Memory B cell (primary cell): Measurements from ENCODE around the gene GSTK1.
"Not testable (repeated sequence)": the region's sequence is repeated elsewhere in the genome, so short reads cannot be mapped to it uniquely, and the experiment has no call there.

Source experiments
- ATAC-seq: fragments of 150-1000 bp; cut with Tn5 transposase; 2 replicates; pipeline ENCODE4 v1.10.0; 2021; ENCODE audit warnings: low read depth, mild to moderate bottlenecking, moderate library complexity
- DNase-seq, 2 donors: peaks; one replicate each; pipeline ENCODE4 v3.0.0; 2022; ENCODE audit warnings: low spot score in 2 of 2
- H3K27ac Mint-ChIP-seq: one replicate; pipeline ENCODE4 v1.8.0; 2022; ENCODE audit warnings: mild to moderate bottlenecking, moderate library complexity, mixed read lengths
- H3K27me3 Mint-ChIP-seq: one replicate; pipeline ENCODE4 v1.8.0; 2022; ENCODE audit warnings: mixed read lengths
- H3K36me3 Mint-ChIP-seq: one replicate; pipeline ENCODE4 v1.8.0; 2022; ENCODE audit warnings: mild to moderate bottlenecking, mixed read lengths
- H3K4me1 Mint-ChIP-seq: one replicate; pipeline ENCODE4 v1.8.0; 2022; ENCODE audit warnings: mixed read lengths
- H3K4me3 Mint-ChIP-seq: one replicate; pipeline ENCODE4 v1.8.0; 2022; ENCODE audit warnings: mild to moderate bottlenecking, moderate library complexity, mixed read lengths
- H3K9me3 Mint-ChIP-seq: one replicate; pipeline ENCODE4 v1.8.0; 2022; ENCODE audit warnings: mixed read lengths

Gene GSTK1

DNA sequence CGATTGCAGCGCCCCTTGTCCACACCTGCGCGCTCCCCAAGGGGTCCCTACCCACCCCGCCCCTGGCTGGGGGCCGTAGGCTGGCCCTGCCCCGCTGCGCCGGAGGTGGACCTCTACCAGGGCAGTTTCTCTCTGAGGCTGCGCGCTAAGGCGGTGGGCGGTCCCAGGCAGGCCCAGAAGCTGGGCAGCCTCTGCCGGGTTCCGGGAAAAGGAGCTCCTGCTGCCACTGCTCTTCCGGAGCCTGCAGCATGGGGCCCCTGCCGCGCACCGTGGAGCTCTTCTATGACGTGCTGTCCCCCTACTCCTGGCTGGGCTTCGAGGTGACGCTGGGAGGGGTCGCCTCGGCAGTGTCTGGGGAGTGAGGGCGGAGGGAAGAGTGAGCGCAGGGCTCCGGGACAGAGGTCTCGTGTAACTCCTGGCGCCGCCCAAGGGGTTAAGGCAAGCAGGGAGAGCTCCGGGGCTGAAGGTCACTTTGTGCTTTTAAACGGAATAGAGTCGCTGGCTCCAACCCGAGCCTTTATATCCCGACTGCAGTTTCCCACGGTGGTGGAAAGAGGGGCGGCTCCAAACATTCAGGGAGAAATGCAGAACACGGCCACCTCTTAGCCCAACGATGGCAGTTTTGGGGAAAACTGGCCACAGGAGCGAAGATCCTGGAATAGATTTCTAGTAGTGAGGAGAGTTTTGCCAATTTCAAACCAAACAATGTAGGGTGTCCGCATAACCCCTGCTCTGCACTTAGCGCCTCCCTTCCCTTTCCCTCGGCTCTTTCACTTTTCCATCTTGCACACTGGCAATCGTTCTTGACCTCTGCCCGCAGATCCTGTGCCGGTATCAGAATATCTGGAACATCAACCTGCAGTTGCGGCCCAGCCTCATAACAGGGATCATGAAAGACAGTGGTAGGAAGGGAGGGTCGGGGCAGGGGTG lies at the start of gene GSTK1:
TSS of gene GSTK1 (plus strand) at position 176 of the 930 bp plus-strand sequence. CDS start at position 249, 73 bp downstream.
- Mint-ChIP-seq H3K4me3 (peak within 1 kb of the TSS; percentile 95), H3K36me3 (peaks cover 12% of the 10 kb centered on the region), H3K4me1 (peaks cover 23% of the 10 kb centered on the region), H3K27ac (peak within 1 kb of the TSS; percentile 82), H3K9me3 (no peaks in the 10 kb centered on the region), H3K27me3 (no peaks in the 10 kb centered on the region)
- peak; percentile 79 for ATAC-seq
- peak; percentile 36 to 51 for DNase-seq

DNA sequence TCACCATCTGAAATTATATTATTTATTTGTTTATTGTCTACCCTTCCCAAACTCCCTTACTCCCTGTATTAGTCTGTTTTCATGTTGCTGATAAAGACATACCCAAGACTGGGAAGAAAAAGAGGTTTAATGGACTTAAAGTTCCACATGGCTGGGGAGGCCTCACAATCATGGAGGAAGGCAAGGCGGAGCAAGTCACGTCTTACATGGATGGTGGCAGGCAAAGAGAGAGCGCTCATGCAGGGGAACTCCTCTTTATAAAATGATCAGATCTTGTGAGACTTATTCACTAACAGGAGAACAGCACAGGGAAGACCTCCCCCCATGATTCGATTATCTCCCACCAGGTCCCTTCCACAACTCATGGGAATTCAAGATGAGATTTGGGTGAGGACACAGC lies 49.8 kb upstream of the GSTK1 start:
- not testable (repeated sequence) for ATAC-seq, DNase-seq

DNA sequence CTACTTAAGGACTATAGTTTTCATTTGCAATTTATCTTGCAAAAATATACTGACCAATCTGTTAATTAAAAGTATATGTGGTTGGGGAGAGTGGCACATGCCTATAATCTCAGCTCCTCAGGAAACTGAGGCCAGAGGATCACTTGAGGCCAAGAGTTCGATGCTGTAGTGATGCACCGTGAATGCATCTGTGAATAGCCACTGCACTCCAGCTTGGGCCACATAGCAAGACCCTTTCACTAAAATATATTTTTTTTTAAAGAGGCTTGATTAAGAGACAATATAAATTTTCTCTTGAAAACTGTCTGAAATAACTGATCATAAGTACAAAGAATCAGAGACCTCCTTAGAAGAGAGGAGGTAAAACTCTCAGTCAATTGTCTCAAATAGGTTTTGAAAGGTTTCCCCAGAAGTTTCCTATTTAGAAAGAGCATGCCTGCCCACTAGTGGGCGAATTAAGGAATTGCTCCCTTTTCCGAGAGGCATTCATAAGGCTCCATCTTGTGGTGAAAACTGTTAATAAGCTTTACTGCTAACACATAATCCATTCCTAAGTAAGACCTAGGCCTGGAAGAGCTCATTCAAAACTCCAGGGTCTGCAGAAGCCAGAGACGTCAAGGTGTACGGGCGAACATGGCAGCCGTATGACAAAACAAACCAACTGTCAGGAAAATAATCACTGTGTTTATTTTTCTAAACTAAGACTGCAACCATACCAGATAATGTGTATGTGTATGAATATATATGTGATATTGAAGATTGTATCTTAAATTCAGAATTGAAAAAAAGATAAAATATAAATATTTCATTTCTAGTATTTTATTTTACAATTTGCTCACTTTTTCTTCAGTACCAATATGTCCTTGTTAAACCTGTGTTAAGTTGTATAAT lies 48.2 kb upstream of the GSTK1 start:
- Mint-ChIP-seq H3K36me3 (peaks cover 4% of the 10 kb centered on the region), H3K9me3 (peaks cover 4% of the 10 kb centered on the region), H3K4me3 (no peak overlapping the region), H3K4me1 (peaks cover 8% of the 10 kb centered on the region), H3K27ac (no peak overlapping the region), H3K27me3 (no peaks in the 10 kb centered on the region)
- ATAC-seq (peak; percentile 78), DNase-seq (peak; percentile 53 to 77)

More for the DNA sequence above, 49.8 kb upstream of the GSTK1 start:
- H3K27me3 Mint-ChIP-seq, H3K4me3 Mint-ChIP-seq, H3K4me1 Mint-ChIP-seq, H3K27ac Mint-ChIP-seq, H3K9me3 Mint-ChIP-seq, H3K36me3 Mint-ChIP-seq: not testable (repeated sequence)

DNA sequence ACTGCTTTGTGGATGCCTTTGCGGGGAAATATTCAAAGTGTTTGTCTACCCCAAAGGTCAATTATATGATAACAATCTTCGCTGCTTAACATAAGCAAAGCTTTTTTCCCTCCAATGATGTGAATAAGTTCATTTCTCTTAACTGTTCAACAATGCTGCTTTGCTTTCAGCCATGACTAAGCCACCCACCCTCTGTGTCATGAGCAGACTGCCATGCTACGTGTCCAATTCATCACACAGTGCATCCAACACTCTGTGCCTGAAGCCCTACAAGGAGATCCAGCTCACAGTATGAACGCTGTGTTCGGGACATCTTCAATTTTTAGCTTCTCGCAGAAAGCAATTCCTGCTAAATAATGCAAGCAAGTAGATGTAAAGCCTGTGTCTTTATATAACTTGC lies 47.1 kb upstream of the GSTK1 start:
- H3K4me1 Mint-ChIP-seq, result peaks cover 8% of the 10 kb centered on the region
- peaks cover 4% of the 10 kb centered on the region for H3K9me3 Mint-ChIP-seq
- H3K27me3 Mint-ChIP-seq, result no peaks in the 10 kb centered on the region
- H3K27ac Mint-ChIP-seq, result no peak overlapping the region
- ATAC-seq, result no peak
- H3K4me3 Mint-ChIP-seq, result no peak overlapping the region
- DNase-seq, result no peak
- peaks cover 4% of the 10 kb centered on the region for H3K36me3 Mint-ChIP-seq

DNA sequence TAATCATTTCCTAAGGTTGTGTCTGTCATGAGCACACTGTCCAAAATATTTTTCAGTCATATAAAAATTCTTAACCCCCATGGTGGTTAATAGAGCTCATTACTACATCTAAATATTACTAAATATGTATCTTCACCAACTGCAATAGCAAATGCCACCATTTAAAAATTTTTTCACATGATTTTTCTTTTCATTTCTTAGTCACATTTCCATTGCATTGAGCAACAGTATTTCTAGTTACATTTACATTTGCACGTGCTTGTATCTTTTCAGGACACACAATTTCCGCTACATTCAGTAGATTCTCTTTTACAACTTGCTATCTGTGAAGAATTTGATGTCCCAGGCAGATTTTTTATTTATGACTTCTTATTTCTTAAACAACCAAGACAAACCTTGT lies 46.6 kb upstream of the GSTK1 start:
- Mint-ChIP-seq H3K36me3 (peaks cover 3% of the 10 kb centered on the region), H3K9me3 (peaks cover 3% of the 10 kb centered on the region), H3K4me3 (no peak overlapping the region), H3K4me1 (peaks cover 8% of the 10 kb centered on the region), H3K27me3 (no peaks in the 10 kb centered on the region), H3K27ac (no peak overlapping the region)
- no peak for DNase-seq
- ATAC-seq, result no peak

DNA sequence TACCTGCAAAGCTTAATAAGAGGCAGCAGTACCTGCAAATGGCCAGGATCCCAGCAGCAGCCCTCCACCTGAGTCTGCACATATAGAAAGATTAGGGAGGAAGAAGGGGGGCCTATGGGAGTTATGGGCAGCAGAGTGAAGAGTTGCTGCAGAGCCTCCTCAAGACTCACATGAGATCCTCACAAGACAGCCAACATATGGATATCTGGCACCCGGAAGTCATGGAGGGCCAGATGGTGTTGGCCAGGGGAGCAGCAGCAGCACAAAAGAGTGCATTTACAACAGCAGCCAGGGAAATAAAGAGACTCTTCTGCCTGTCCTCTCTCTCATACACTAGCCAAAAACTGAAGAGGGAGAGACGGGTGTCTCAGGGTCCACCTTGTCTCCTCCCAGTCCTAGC lies 45.4 kb upstream of the GSTK1 start:
- H3K36me3 Mint-ChIP-seq, result no peaks in the 10 kb centered on the region
- H3K27ac Mint-ChIP-seq, result no peak overlapping the region
- no peaks in the 10 kb centered on the region for H3K9me3 Mint-ChIP-seq
- H3K4me3 Mint-ChIP-seq, result no peak overlapping the region
- no peak for ATAC-seq
- peaks cover 9% of the 10 kb centered on the region for H3K4me1 Mint-ChIP-seq
- peaks cover 5% of the 10 kb centered on the region for H3K27me3 Mint-ChIP-seq
- DNase-seq, result no peak

DNA sequence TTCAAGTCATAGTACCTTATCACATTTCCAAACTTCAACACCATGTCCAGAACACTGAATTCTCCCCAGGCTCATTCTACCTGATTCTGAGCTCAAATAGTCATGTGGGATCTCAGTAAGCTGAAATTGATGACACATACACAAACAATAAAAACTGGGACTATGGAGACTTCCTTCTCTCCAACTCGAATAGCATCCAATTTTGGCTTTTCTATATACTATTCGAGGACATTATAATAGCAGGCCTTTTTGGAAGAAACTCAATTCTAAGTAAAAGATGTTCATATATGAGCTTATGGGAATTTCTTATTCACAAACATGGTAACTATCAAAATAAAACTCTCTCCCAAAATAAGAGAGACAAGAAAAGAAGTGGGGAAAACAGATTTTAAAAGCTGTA lies 42.0 kb upstream of the GSTK1 start:
- Mint-ChIP-seq H3K9me3 (no peaks in the 10 kb centered on the region), H3K27ac (no peak overlapping the region), H3K4me3 (no peak overlapping the region), H3K27me3 (peaks cover 12% of the 10 kb centered on the region), H3K4me1 (peaks cover 2% of the 10 kb centered on the region), H3K36me3 (no peaks in the 10 kb centered on the region)
- ATAC-seq (no peak), DNase-seq (no peak)

DNA sequence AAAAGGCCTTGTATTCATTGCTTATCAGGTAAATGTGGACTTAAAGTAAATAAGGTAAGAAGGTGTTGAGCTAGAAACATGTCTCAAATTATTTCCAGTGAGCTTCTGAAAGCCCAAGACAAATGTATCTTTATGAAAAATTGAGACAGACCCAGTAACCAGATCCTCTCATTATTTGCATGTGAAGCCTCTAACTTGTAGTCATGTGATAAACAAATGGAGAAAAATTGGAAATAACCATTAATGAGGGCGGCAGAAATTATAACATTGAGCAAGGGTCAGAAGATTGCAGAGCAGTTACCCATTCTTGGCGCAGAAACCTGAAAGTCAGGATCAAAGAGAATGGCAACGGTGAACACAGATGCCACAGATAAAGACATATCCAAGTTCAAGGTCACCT lies 41.5 kb upstream of the GSTK1 start, which contains the start of gene TAS2R40:
TSS of gene TAS2R40 (plus strand) at position 301 of the 400 bp plus-strand sequence. CDS start at position 343, 42 bp downstream.
- Mint-ChIP-seq H3K9me3 (no peaks in the 10 kb centered on the region), H3K27ac (no peak within 1 kb of the TSS), H3K36me3 (no peaks in the 10 kb centered on the region), H3K4me3 (no peak within 1 kb of the TSS), H3K27me3 (peaks cover 12% of the 10 kb centered on the region), H3K4me1 (peaks cover 2% of the 10 kb centered on the region)
- DNase-seq (no peak), ATAC-seq (no peak)

DNA sequence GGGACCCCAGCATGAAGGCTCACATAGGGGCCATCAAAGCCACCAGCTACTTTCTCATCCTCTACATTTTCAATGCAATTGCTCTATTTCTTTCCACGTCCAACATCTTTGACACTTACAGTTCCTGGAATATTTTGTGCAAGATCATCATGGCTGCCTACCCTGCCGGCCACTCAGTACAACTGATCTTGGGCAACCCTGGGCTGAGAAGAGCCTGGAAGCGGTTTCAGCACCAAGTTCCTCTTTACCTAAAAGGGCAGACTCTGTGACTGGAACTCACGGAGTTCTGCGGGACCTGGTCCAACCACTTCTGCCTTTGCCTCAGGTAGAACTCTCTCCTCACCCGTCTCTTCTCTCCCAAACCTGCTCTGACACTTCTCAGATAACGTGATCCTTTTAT lies 40.5 kb upstream of the GSTK1 start:
- Mint-ChIP-seq H3K4me1 (peaks cover 2% of the 10 kb centered on the region), H3K27ac (no peak overlapping the region), H3K27me3 (peaks cover 12% of the 10 kb centered on the region), H3K9me3 (no peaks in the 10 kb centered on the region), H3K36me3 (no peaks in the 10 kb centered on the region), H3K4me3 (no peak overlapping the region)
- ATAC-seq (peak; percentile 42), DNase-seq (no peak)

DNA sequence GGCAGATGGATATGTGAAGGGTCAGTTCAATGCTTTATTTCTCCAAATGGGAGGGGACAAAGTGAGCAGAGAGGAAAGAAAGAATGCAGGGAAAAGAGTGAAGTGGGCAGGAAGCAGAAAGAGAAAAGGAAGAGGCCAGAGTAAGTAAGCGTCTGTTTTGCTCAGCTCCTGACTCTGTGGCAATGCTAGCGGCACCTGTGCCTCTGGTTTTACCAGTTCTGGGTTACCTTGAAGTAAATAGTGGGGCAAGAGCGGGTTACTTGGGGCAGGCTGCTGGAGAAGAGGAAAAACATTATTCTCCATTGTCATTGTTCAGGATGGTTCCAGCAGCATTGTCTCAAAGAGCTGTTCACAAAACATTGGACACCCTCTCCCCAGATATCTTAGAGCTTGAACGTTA lies 39.5 kb upstream of the GSTK1 start:
- no peak overlapping the region for H3K4me3 Mint-ChIP-seq
- ATAC-seq, result no peak
- no peaks in the 10 kb centered on the region for H3K9me3 Mint-ChIP-seq
- no peak for DNase-seq
- H3K27me3 Mint-ChIP-seq, result peaks cover 12% of the 10 kb centered on the region
- peaks cover 2% of the 10 kb centered on the region for H3K4me1 Mint-ChIP-seq
- no peaks in the 10 kb centered on the region for H3K36me3 Mint-ChIP-seq
- no peak overlapping the region for H3K27ac Mint-ChIP-seq

DNA sequence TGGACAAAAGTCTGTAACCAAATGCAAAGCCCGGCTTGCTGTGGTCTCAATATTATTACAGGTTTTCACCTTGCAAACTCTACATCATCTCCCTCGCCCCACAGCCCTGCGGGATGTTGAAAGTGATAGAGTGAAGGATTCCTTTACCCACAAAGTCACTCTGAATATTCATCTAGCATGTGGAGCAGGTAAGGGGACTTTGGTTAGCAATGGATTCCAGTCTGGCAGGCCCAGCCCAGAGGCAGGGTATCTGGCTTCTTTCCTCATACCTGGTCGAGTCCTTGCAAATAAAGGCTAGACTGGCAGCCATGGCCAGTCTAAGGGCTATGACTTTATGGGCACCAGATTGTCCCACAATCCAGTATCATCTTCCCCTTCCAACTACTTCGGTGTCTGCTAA lies 38.2 kb upstream of the GSTK1 start:
- DNase-seq, result no peak
- Mint-ChIP-seq H3K9me3 (no peaks in the 10 kb centered on the region), H3K27me3 (peaks cover 12% of the 10 kb centered on the region), H3K27ac (no peak overlapping the region), H3K36me3 (no peaks in the 10 kb centered on the region), H3K4me1 (peaks cover 2% of the 10 kb centered on the region), H3K4me3 (no peak overlapping the region)
- ATAC-seq, result no peak

DNA sequence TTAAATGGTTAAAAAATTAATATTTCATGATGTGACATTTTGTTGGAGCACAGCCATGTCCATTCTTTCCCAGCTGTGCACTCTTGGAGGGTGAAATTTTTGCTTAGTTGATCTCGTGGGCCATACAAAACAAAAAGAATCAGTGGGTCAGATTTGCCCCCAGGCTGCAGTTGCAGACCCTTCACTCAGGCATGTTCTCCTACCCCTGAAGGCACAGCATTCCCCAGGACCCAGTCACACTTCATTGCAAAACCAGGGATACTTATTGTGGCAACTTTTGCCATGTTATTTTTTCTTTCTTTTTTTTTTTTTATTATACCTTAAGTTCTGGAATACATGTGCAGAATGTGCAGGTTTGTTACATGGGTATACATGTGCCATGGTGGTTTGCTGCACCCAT lies 35.4 kb upstream of the GSTK1 start:
- ATAC-seq, result no peak

DNA sequence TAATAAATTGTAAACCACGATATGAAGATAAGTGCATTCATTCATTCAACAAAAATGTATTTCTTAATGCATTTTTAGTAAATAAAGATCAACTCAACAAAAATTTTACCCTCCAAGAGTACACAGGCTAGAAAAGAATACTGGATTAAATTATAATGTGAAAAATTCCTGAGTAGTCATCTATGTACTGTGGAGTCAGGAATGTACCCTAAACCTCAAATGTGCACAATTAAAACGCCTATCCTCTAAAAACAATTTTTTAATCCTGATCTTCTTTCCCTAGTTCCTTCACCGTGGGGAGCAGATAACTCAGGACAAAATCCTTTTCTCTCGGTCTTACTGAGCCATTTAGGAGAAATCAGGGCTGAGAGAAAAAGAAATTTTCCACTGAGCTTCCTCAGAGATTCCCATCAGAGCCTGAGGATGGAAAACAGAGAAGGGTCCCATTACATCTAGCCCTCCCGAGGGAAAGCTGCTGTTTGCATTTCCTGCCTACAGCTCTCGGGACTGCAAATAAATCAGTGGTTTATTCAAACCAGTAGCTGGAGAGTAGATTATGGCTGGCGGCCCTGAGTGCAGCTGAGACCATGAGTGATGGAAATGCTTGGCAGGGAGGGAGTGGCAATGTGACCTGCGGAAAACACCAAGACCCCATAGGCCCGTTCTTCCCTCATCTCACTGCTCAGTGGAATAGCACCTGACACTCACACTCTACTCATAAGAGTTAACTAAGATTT lies 34.0 kb upstream of the GSTK1 start:
- Mint-ChIP-seq H3K4me1 (no peaks in the 10 kb centered on the region), H3K36me3 (no peaks in the 10 kb centered on the region), H3K27me3 (peaks cover 3% of the 10 kb centered on the region), H3K4me3 (no peak overlapping the region), H3K27ac (no peak overlapping the region), H3K9me3 (no peaks in the 10 kb centered on the region)
- DNase-seq (no peak), ATAC-seq (no peak)

More for the DNA sequence above, 35.4 kb upstream of the GSTK1 start:
- DNase-seq, result no peak
- Mint-ChIP-seq H3K27ac (no peak overlapping the region), H3K4me1 (peaks cover under 1% of the 10 kb centered on the region), H3K36me3 (no peaks in the 10 kb centered on the region), H3K27me3 (peaks cover 8% of the 10 kb centered on the region), H3K4me3 (no peak overlapping the region), H3K9me3 (no peaks in the 10 kb centered on the region)
